ENCODE results near the gene SLC7A5.

The SLC7A5 gene

DNA sequence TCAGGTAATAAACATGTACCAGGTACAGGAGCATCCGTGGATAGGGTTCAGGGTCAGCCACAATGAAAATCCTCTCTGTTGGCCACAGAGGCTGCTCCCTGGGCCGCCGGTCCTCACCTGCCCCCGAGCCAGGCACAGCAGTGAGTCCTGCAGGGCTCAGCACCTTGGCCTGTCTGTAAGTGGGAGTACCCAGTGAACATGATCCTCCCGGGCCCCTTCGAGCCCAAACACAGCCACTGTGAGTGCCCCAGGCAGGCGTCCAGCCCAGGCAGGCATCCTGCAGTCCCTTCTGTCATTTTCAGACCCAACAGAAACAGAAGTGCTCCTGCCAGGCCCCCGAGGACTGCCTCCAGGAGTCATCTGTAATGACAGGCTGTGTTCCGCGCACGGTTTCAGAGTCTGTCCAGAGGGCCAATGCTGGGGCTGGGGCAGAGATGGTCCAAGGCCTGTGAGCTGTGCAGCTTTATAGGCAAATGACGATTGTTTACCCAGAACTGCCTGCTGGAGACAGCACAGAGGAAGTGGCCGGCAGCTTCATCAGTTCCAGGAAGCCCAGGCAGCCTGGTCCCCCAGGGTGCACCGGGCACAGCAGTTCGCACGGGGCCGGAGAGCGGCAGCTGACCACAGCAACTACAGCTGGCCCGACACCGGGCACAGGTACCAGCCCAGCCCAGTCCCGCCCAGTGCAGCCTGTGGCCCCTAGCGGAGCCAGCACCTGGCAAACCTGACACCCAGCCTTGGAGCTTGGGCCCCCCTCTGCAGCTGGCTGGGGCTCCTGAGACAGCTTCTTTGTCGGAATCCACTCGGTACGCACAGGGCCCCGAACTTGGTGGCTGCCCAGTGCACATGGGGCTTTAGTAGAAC, 13.2 kb downstream of the SLC7A5 start:
- no peak overlapping the region for H3K4me2 ChIP-seq (ENCODE audit: low read depth, low read length)
- H3K9me3 ChIP-seq (replicated peaks; ENCODE audit: insufficient read depth, low read length), result no peaks in the 10 kb centered on the region
- no peak overlapping the region for H3K4me3 ChIP-seq (ENCODE audit: low read length)
- H4K20me1 ChIP-seq (ENCODE audit: insufficient read depth, low read length), result no peaks in the 10 kb centered on the region; the same call in 1 of the 2 replicates
- no peaks in the 10 kb centered on the region for H3F3A ChIP-seq (ENCODE audit: insufficient read depth, low read length)
- H3K4me1 ChIP-seq (ENCODE audit: low read length), result no peaks in the 10 kb centered on the region
- H3K79me2 ChIP-seq (ENCODE audit: low read length), result peaks cover 90% of the 10 kb centered on the region
- H3K27ac ChIP-seq (ENCODE audit: low read length), result no peak overlapping the region
- no peaks in the 10 kb centered on the region for H3K27me3 ChIP-seq (replicated peaks; ENCODE audit: insufficient read depth, low read length)
- H2AFZ ChIP-seq (ENCODE audit: low read length), result no peak overlapping the region
- no peak overlapping the region for H3K9ac ChIP-seq (ENCODE audit: low read length)
- TF ChIP-seq, protein P1, sequence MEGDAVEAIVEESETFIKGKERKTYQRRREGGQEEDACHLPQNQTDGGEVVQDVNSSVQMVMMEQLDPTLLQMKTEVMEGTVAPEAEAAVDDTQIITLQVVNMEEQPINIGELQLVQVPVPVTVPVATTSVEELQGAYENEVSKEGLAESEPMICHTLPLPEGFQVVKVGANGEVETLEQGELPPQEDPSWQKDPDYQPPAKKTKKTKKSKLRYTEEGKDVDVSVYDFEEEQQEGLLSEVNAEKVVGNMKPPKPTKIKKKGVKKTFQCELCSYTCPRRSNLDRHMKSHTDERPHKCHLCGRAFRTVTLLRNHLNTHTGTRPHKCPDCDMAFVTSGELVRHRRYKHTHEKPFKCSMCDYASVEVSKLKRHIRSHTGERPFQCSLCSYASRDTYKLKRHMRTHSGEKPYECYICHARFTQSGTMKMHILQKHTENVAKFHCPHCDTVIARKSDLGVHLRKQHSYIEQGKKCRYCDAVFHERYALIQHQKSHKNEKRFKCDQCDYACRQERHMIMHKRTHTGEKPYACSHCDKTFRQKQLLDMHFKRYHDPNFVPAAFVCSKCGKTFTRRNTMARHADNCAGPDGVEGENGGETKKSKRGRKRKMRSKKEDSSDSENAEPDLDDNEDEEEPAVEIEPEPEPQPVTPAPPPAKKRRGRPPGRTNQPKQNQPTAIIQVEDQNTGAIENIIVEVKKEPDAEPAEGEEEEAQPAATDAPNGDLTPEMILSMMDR (IDR thresholded peaks at IDR 0.05; ENCODE audit: low read length), result no peak
- TF ChIP-seq EZH2 (optimal IDR thresholded peaks at IDR 0.05; ENCODE audit: low read depth, low read length) (no peak), EZH2phosphoT487 (IDR thresholded peaks at IDR 0.05; ENCODE audit: low read length) (no peak)
- DNase-seq, result no peak
- H3K36me3 ChIP-seq (replicated peaks; ENCODE audit: insufficient read depth, low read length), result no peaks in the 10 kb centered on the region
- no peaks in the 10 kb centered on the region for H3K9me2 ChIP-seq (replicated peaks; ENCODE audit: insufficient read depth, low read length)

DNA sequence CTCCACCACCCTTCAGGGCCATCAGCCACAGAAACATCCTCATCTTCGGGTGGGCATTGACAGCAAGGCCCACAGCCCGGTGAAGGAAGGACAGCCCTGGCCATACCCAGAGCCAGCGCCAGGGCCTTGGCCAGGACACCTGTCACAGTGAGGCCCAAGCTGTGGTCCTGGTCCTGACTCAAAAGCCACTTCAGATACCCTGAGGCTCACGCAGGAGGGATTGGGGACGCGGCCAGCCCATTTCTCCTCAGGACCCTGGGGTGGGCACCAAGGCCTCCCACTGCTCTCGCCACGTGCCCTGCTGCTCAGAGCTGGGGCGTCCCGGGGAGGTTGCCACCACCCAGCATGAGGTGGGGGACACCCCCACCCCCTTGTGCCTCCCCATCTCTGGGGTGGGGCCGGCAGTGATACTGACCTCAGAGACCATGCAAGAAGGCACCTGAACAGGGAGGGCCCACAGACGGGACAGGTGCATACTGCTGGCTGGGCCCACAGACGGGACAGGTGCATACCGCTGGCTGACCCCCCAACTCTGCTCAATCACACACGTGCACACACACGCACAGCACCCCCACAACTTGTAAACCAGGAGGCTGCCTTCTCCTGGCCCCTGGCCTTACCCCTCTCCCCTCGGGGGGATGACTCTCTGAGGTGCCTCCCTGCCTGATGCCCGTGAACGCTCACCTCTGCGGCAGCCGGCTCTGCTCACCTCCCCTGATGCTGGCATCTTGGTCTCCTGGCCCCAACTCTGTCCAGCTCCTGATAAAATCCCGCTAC, 14.2 kb downstream of the SLC7A5 start:
- Histone ChIP-seq H4K20me1 (ENCODE audit: insufficient read depth, low read length) (no peaks in the 10 kb centered on the region), H3K4me1 (ENCODE audit: low read length) (no peaks in the 10 kb centered on the region), H3K9me2 (replicated peaks; ENCODE audit: insufficient read depth, low read length) (no peaks in the 10 kb centered on the region)

DNA sequence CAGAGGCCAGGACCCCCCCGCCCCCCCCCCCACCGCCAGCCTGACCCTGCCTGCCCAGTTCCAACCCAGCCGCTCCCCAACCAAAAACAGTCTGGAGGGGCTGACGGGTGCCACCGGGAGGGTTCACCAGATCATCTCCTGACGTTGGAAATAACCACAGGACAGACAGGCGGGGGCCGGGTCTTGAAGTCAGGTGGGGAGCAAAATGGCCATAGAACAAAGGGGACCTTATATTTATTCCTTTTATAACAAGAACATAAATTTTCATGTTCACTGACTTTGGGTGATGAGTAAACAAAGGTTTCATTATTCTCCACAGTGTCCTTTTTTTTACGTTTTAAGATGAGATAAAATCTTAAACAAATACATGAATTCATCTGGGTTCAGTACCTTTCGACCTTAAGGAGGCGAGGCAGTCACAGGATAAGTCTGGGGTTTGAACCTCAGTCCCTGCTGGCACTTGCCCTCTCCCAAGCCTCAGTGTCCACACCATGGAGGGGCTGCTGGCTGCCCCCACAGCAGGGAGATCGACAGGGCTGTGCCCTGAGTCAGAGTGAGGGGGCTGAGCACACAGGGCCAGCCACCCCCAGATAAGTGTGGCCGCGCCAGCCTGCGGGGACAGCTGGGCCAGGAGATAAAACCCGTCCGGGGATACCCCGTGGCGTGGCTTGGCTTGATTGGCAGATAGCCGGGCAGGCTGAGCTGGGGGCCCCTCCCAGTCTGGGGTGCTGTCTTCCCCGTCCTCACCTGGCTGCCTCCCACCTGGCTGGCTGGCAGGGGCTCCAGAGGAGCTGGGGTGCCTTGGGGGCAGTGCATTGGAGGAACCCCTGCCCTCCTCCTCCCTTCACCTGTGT, 15.0 kb downstream of the SLC7A5 start:
- Histone ChIP-seq H3K9me2 (replicated peaks; ENCODE audit: insufficient read depth, low read length) (no peaks in the 10 kb centered on the region), H3K9me3 (replicated peaks; ENCODE audit: insufficient read depth, low read length) (no peaks in the 10 kb centered on the region), H3K36me3 (replicated peaks; ENCODE audit: insufficient read depth, low read length) (no peaks in the 10 kb centered on the region), H4K20me1 (ENCODE audit: insufficient read depth, low read length) (no peaks in the 10 kb centered on the region), H3F3A (ENCODE audit: insufficient read depth, low read length) (no peaks in the 10 kb centered on the region), H3K27me3 (replicated peaks; ENCODE audit: insufficient read depth, low read length) (no peaks in the 10 kb centered on the region), H3K27ac (ENCODE audit: low read length) (no peak overlapping the region), H3K4me3 (ENCODE audit: low read length) (no peak overlapping the region), H2AFZ (ENCODE audit: low read length) (no peak overlapping the region), H3K4me1 (ENCODE audit: low read length) (no peaks in the 10 kb centered on the region), H3K4me2 (ENCODE audit: low read depth, low read length) (no peak overlapping the region), H3K79me2 (ENCODE audit: low read length) (peaks cover 93% of the 10 kb centered on the region), H3K9ac (ENCODE audit: low read length) (no peak overlapping the region)
- no peak for DNase-seq
- TF ChIP-seq EZH2 (optimal IDR thresholded peaks at IDR 0.05; ENCODE audit: low read depth, low read length) (no peak), EZH2phosphoT487 (IDR thresholded peaks at IDR 0.05; ENCODE audit: low read length) (no peak)
- TF ChIP-seq, protein P1 (IDR thresholded peaks at IDR 0.05; ENCODE audit: low read length), result no peak

More for the DNA sequence above, 14.2 kb downstream of the SLC7A5 start:
- no peaks in the 10 kb centered on the region for H3K27me3 ChIP-seq (replicated peaks; ENCODE audit: insufficient read depth, low read length)
- no peak for DNase-seq
- H3K9ac ChIP-seq (ENCODE audit: low read length), result no peak overlapping the region
- no peak overlapping the region for H3K27ac ChIP-seq (ENCODE audit: low read length)
- H3K79me2 ChIP-seq (ENCODE audit: low read length), result peaks cover 90% of the 10 kb centered on the region
- no peak overlapping the region for H2AFZ ChIP-seq (ENCODE audit: low read length)
- no peak overlapping the region for H3K4me2 ChIP-seq (ENCODE audit: low read depth, low read length)
- H3K4me3 ChIP-seq (ENCODE audit: low read length), result no peak overlapping the region
- TF ChIP-seq EZH2 (optimal IDR thresholded peaks at IDR 0.05; ENCODE audit: low read depth, low read length), result no peak
- TF ChIP-seq, protein P1 (IDR thresholded peaks at IDR 0.05; ENCODE audit: low read length), result no peak
- TF ChIP-seq EZH2phosphoT487 (IDR thresholded peaks at IDR 0.05; ENCODE audit: low read length), result no peak
- no peaks in the 10 kb centered on the region for H3F3A ChIP-seq (ENCODE audit: insufficient read depth, low read length)
- H3K9me3 ChIP-seq (replicated peaks; ENCODE audit: insufficient read depth, low read length), result no peaks in the 10 kb centered on the region
- no peaks in the 10 kb centered on the region for H3K36me3 ChIP-seq (replicated peaks; ENCODE audit: insufficient read depth, low read length)

All from MM.1S (cell line).